AG10803 (cell line): ENCODE measurements around the gene MLLT1.

Experiments used
- DNase-seq: peaks from one replicate; pipeline ENCODE4 v3.0.0; 2010; ENCODE audit warnings: low read depth
- H3K4me3 ChIP-seq: 2 replicates; pipeline ENCODE4 v1.5.1; 2011; ENCODE audit warnings: mild to moderate bottlenecking, low read length, control low read depth
- CTCF ChIP-seq: conservative IDR thresholded peaks from 2 replicates; pipeline ENCODE4 v1.5.1; 2011; ENCODE audit warnings: mild to moderate bottlenecking, low read length, control low read depth, inconsistent platforms

The MLLT1 gene

GRCh38 chr19:6225232-6225865 lies 54.4 kb downstream of the MLLT1 start:
- DNase-seq, result no peak
- H3K4me3 ChIP-seq, result no peak overlapping the region
- TF ChIP-seq CTCF, result no peak

- DNase-seq, result no peak
- no peak for TF ChIP-seq CTCF
- no peak overlapping the region for H3K4me3 ChIP-seq
Measured at GRCh38 chr19:6224308-6224675, 55.5 kb downstream of the MLLT1 start.

- H3K4me3 ChIP-seq, result no peak overlapping the region
- TF ChIP-seq CTCF, result no peak
- no peak for DNase-seq
Measured at GRCh38 chr19:6223461-6224307, 56.1 kb downstream of the MLLT1 start.

- no peak for DNase-seq
- no peak for TF ChIP-seq CTCF
- no peak overlapping the region for H3K4me3 ChIP-seq
Measured at GRCh38 chr19:6222884-6223283, 56.9 kb downstream of the MLLT1 start.

GRCh38 chr19:6221878-6222746 lies 57.7 kb downstream of the MLLT1 start:
- no peak for DNase-seq
- no peak overlapping the region for H3K4me3 ChIP-seq
- no peak for TF ChIP-seq CTCF

GRCh38 chr19:6221220-6221877 lies 58.4 kb downstream of the MLLT1 start:
- no peak for DNase-seq
- H3K4me3 ChIP-seq, result no peak overlapping the region
- TF ChIP-seq CTCF, result no peak
